Measurements from ENCODE around the gene RMND1.

DNA sequence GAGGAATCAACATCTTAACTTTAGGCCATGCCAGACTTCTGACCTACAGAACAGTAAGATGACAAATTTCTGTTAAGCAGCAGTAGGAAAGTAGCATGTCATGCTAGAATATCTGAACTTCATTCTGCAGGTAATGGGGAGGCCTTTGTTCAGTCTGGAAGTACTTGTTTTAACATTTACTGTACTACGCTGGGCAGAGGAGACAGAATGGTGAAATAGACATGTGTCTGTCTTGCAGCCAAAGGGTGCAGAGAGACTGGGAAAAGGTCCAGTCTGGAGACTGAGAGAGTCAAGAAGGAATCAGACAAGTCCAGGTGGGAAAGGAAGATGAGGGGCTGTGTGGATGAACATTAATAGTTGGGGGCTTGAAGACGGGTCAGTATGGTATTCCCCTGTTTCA is 43.1 kb downstream of the RMND1 start:
- TF ChIP-seq, protein P1, sequence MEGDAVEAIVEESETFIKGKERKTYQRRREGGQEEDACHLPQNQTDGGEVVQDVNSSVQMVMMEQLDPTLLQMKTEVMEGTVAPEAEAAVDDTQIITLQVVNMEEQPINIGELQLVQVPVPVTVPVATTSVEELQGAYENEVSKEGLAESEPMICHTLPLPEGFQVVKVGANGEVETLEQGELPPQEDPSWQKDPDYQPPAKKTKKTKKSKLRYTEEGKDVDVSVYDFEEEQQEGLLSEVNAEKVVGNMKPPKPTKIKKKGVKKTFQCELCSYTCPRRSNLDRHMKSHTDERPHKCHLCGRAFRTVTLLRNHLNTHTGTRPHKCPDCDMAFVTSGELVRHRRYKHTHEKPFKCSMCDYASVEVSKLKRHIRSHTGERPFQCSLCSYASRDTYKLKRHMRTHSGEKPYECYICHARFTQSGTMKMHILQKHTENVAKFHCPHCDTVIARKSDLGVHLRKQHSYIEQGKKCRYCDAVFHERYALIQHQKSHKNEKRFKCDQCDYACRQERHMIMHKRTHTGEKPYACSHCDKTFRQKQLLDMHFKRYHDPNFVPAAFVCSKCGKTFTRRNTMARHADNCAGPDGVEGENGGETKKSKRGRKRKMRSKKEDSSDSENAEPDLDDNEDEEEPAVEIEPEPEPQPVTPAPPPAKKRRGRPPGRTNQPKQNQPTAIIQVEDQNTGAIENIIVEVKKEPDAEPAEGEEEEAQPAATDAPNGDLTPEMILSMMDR (IDR thresholded peaks at IDR 0.05 in 8 of 11, conservative IDR thresholded peaks at IDR 0.05 in 3 of 11): no peak
- TF ChIP-seq POLR2AphosphoS5 (IDR thresholded peaks at IDR 0.05) (peak in 1 of 3 donors; percentile 40), POLR2A (IDR thresholded peaks at IDR 0.05) (no peak)
